ENCODE results near the gene IGSF8. TPM values are rescaled to one million over a fixed set of nuclear protein-coding genes. Genes with fewer than 3 reads are reported as not detected.

The IGSF8 gene
- polyA plus RNA-seq, 2 of the 4 experiments (the other 2 are of a cell fraction) = 7.3 to 7.8 TPM

DNA sequence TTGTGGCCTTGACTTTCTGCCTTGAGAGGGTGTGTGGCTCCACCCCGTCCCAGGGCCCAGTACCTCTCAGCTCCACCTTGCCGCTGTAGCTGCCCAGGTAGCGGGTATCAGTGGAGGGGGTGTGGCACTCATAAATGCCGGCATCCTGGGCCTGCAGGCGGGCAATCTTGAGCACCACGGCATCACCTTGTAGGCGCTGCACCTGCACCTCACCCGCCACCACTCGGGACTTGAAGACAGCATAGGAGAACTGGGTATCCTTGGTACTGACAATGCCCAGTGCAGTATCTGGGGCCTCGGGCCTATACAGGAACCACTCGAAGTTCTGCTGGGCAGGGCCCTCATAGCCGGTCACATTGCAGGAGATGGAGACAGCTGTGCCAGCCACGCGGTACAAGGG, 3.6 kb downstream of the IGSF8 start:
- Histone ChIP-seq H3K9me3 (no peaks in the 10 kb centered on the region), H3K4me1 (peaks cover 17% of the 10 kb centered on the region; the same call in 2 of the 3 replicates), H3K4me3 (no peak overlapping the region), H3K4me2 (no peak overlapping the region), H3K27ac (no peak overlapping the region)
- CTCF ChIA-PET = interaction anchor here (1.4 to 6.0 kb wide), 4 partner anchors 8 to 99 kb away, joined by 4 to 80 read pairs (median 12); no protein-coding TSS in a partner anchor
- POLR2A ChIA-PET = no interaction called here
- FAIRE-seq (no peak), DNase-seq (ENCODE audit: low read depth in 1 of 2, low spot score in 1 of 2) (no peak), ATAC-seq (no peak)
- WGBS (ENCODE audit: missing lambda C conversion rate) = 89% methylated on average over 11 of the region's 14 CpGs
- TF ChIP-seq ELK1 (IDR thresholded peaks at IDR 0.05; ENCODE audit: low read depth, low read length) (no peak), CHD2 (IDR thresholded peaks at IDR 0.05; ENCODE audit: low read length, partially characterized antibody) (no peak), POLR2AphosphoS2 (conservative IDR thresholded peaks at IDR 0.05; ENCODE audit: low read length) (no peak), ZNF302 (CRISPR knock-in tag; IDR thresholded peaks at IDR 0.05) (no peak), HMGXB4 (CRISPR knock-in tag; IDR thresholded peaks at IDR 0.05; ENCODE audit: borderline replicate concordance) (no peak), RAD21 (conservative IDR thresholded peaks at IDR 0.05 in 1 of 2, IDR thresholded peaks at IDR 0.05 in 1 of 2) (no peak), JUN (IDR thresholded peaks at IDR 0.05) (no peak), EHMT2 (IDR thresholded peaks at IDR 0.05; ENCODE audit: low read depth) (no peak), FOSL2 (IDR thresholded peaks at IDR 0.05) (no peak), FOSL2 (CRISPR knock-in tag; IDR thresholded peaks at IDR 0.05) (no peak), GATA3 (IDR thresholded peaks at IDR 0.05; ENCODE audit: borderline replicate concordance) (no peak), RCOR1 (IDR thresholded peaks at IDR 0.05; ENCODE audit: low read depth, low read length) (no peak), HDAC2 (IDR thresholded peaks at IDR 0.05) (no peak)
- TF ChIP-seq, protein P1, sequence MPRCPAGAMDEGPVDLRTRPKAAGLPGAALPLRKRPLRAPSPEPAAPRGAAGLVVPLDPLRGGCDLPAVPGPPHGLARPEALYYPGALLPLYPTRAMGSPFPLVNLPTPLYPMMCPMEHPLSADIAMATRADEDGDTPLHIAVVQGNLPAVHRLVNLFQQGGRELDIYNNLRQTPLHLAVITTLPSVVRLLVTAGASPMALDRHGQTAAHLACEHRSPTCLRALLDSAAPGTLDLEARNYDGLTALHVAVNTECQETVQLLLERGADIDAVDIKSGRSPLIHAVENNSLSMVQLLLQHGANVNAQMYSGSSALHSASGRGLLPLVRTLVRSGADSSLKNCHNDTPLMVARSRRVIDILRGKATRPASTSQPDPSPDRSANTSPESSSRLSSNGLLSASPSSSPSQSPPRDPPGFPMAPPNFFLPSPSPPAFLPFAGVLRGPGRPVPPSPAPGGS (IDR thresholded peaks at IDR 0.05) = no peak

- no peak for FAIRE-seq
These were observed 4.2 kb downstream of the IGSF8 start for GRCh38 chr1:160094291-160094625.

More at GRCh38 chr1:160094291-160094625, 4.2 kb downstream of the IGSF8 start:
- TF ChIP-seq HEYL (CRISPR knock-in tag; IDR thresholded peaks at IDR 0.05) = no peak
- TF ChIP-seq RNF2 (IDR thresholded peaks at IDR 0.05; ENCODE audit: borderline replicate concordance, low read depth) = no peak
- TF ChIP-seq RAD21 (conservative IDR thresholded peaks at IDR 0.05 in 1 of 2, IDR thresholded peaks at IDR 0.05 in 1 of 2) = no peak
- TF ChIP-seq MYC (IDR thresholded peaks at IDR 0.05; ENCODE audit: borderline replicate concordance, low read length) = no peak
- no peak for TF ChIP-seq HES2 (IDR thresholded peaks at IDR 0.05)
- no peak for TF ChIP-seq FOSL2 (IDR thresholded peaks at IDR 0.05)
- no peak for TF ChIP-seq FOSL2 (CRISPR knock-in tag; IDR thresholded peaks at IDR 0.05)
- TF ChIP-seq ZC3H11A (IDR thresholded peaks at IDR 0.05) = no peak
- no peak for TF ChIP-seq CTCF (IDR thresholded peaks at IDR 0.05)
- no peak for TF ChIP-seq HOXB5 (CRISPR knock-in tag; IDR thresholded peaks at IDR 0.05)
- no peak for TF ChIP-seq MAZ (IDR thresholded peaks at IDR 0.05; ENCODE audit: borderline replicate concordance, low read depth, low read length)
- TF ChIP-seq HOXA7 (CRISPR knock-in tag; IDR thresholded peaks at IDR 0.05) = no peak
- ChIA-PET CTCF (interaction anchor here (0.8 to 6.0 kb wide), 7 partner anchors 8 to 197 kb away, joined by 3 to 80 read pairs (median 5); no protein-coding TSS in a partner anchor), POLR2A (no interaction called here)
- Histone ChIP-seq H3K4me2 (no peak overlapping the region), H3K4me3 (no peak overlapping the region), H3K27ac (no peak overlapping the region), H3K4me1 (peaks cover 13% of the 10 kb centered on the region; the same call in 2 of the 3 replicates), H3K9me3 (no peaks in the 10 kb centered on the region)
- WGBS (ENCODE audit: missing lambda C conversion rate) = 92% methylated on average over 4 of the region's 4 CpGs
- ATAC-seq (no peak), DNase-seq (ENCODE audit: low read depth in 1 of 2, low spot score in 1 of 2) (no peak)

All from A549 (cell line).